HFF-Myc (cell line): ENCODE measurements around the gene RETN.

ENCODE experiments used
- DNase-seq: peaks from one replicate; pipeline ENCODE4 v3.0.0-alpha.2; 2011; ENCODE audit warnings: low read depth; ENCODE audit errors: extremely low read depth
- H3K4me3 ChIP-seq: replicated peaks from 2 replicates; pipeline ENCODE4 v1.5.1; 2011; ENCODE audit warnings: low read depth, mild to moderate bottlenecking, control low read depth, low read length
- CTCF ChIP-seq: IDR thresholded peaks from 2 replicates; pipeline ENCODE4 v1.5.1; 2012; ENCODE audit warnings: mild to moderate bottlenecking, low read depth, low read length, control low read depth; ENCODE audit errors: missing control alignments

Gene RETN

GRCh38 chr19:7687177-7687576 lies 18.3 kb downstream of the RETN start:
- H3K4me3 ChIP-seq: no peak overlapping the region
- TF ChIP-seq CTCF: no peak
- no peak for DNase-seq

- no peak overlapping the region for H3K4me3 ChIP-seq
- no peak for DNase-seq
Observed at GRCh38 chr19:7689165-7689564, 20.3 kb downstream of the RETN start.

GRCh38 chr19:7690779-7691258 lies 22.0 kb downstream of the RETN start:
- H3K4me3 ChIP-seq: no peak overlapping the region
- DNase-seq: no peak
- no peak for TF ChIP-seq CTCF

More at GRCh38 chr19:7689165-7689564, 20.3 kb downstream of the RETN start:
- TF ChIP-seq CTCF: no peak

- no peak for TF ChIP-seq CTCF
- no peak for DNase-seq
- no peak overlapping the region for H3K4me3 ChIP-seq
Observed at GRCh38 chr19:7691497-7691896, 22.6 kb downstream of the RETN start.

GRCh38 chr19:7692417-7693088 lies 23.7 kb downstream of the RETN start:
- DNase-seq: no peak
- no peak for TF ChIP-seq CTCF
- no peak overlapping the region for H3K4me3 ChIP-seq

- TF ChIP-seq CTCF: no peak
- DNase-seq: no peak
- H3K4me3 ChIP-seq: no peak overlapping the region
Observed at GRCh38 chr19:7694499-7694898, 25.6 kb downstream of the RETN start.
